COLO829 (cell line): ENCODE measurements around the gene CSPG4.

Experiments
- DNase-seq: peaks from one replicate; pipeline ENCODE4 v3.0.0; 2012; ENCODE audit warnings: low spot score

Gene CSPG4

GRCh38 chr15:75669191-75669878, 43.3 kb downstream of the CSPG4 start:
- no peak for DNase-seq

GRCh38 chr15:75666823-75667501, 45.7 kb downstream of the CSPG4 start:
- no peak for DNase-seq

- no peak for DNase-seq
Measured at GRCh38 chr15:75663931-75664421, 48.7 kb downstream of the CSPG4 start.

- no peak for DNase-seq
Measured at GRCh38 chr15:75662823-75663519, 49.7 kb downstream of the CSPG4 start.

GRCh38 chr15:75661756-75662140, 50.9 kb downstream of the CSPG4 start:
- no peak for DNase-seq

GRCh38 chr15:75661100-75661755, 51.4 kb downstream of the CSPG4 start:
- no peak for DNase-seq

- DNase-seq: no peak
Measured at GRCh38 chr15:75659928-75660645, 52.6 kb downstream of the CSPG4 start.

- DNase-seq: no peak
Measured at GRCh38 chr15:75659141-75659771, 53.4 kb downstream of the CSPG4 start.

GRCh38 chr15:75656813-75657212, 55.8 kb downstream of the CSPG4 start:
- DNase-seq: no peak

GRCh38 chr15:75656331-75656730, 56.3 kb downstream of the CSPG4 start:
- no peak for DNase-seq

GRCh38 chr15:75655931-75656330, 56.7 kb downstream of the CSPG4 start:
- no peak for DNase-seq

GRCh38 chr15:75654201-75654907, 58.3 kb downstream of the CSPG4 start:
- no peak for DNase-seq

GRCh38 chr15:75653347-75653913, 59.2 kb downstream of the CSPG4 start:
- DNase-seq: no peak

- no peak for DNase-seq
Measured at GRCh38 chr15:75651810-75652543, 60.7 kb downstream of the CSPG4 start.

- no peak for DNase-seq
Measured at GRCh38 chr15:75650908-75651809, 61.5 kb downstream of the CSPG4 start.

- no peak for DNase-seq
Measured at GRCh38 chr15:75649848-75650247, 62.8 kb downstream of the CSPG4 start.

- no peak for DNase-seq
Measured at GRCh38 chr15:75649045-75649761, 63.4 kb downstream of the CSPG4 start.
